ENCODE data around the gene ABCC6. TPM values are rescaled to one million over a fixed set of nuclear protein-coding genes. Genes with fewer than 3 reads are reported as not detected.
A peak's percentile ranks its signal among the peaks of the same experiment; 100 is the strongest.

ABCC6 gene
- polyA plus RNA-seq, 3 donors: 6.1 to 16.5 (median 14.7) TPM

GRCh38 chr16:16147316-16147999 lies 75.8 kb downstream of the ABCC6 start:
- H3K27me3 Mint-ChIP-seq (ENCODE audit: low read depth in 3 of 3): peaks cover 0 to 1% (median 0%) of the 10 kb centered on the region in 3 donors
- Histone ChIP-seq H3K27me3 (ENCODE audit: control insufficient read depth in 2 of 2, insufficient read depth in 2 of 2, low read length in 2 of 2) (no peaks in the 10 kb centered on the region), H3K79me2 (ENCODE audit: insufficient read depth, low read length) (no peaks in the 10 kb centered on the region), H4K20me1 (ENCODE audit: insufficient read depth, low read length) (peaks cover 24% of the 10 kb centered on the region), H3K4me1 (ENCODE audit: control insufficient read depth in 1 of 2, insufficient read depth in 2 of 2, low read length in 2 of 2) (no peaks in the 10 kb centered on the region), H3K4me3 (replicated peaks in 1 of 3; ENCODE audit: low read depth in 2 of 3, low read length in 3 of 3) (no peak overlapping the region), H3K9ac (ENCODE audit: insufficient read depth, low read length, poor library complexity, severe bottlenecking) (no peak overlapping the region), H3K36me3 (replicated peaks in 1 of 2; ENCODE audit: control insufficient read depth in 1 of 2, insufficient read depth in 2 of 2, low read length in 2 of 2) (peaks cover 8 to 31% of the 10 kb centered on the region in 2 donors), H3K9me3 (replicated peaks in 1 of 2; ENCODE audit: control insufficient read depth in 1 of 2, insufficient read depth in 1 of 2, low read length in 2 of 2) (no peaks in the 10 kb centered on the region), H2AFZ (ENCODE audit: insufficient read depth, low read depth, low read length, poor library complexity, severe bottlenecking) (no peak overlapping the region), H3K4me2 (replicated peaks; ENCODE audit: extremely low read depth, low read length, poor library complexity, severe bottlenecking) (no peak overlapping the region), H3K27ac (ENCODE audit: low read depth in 1 of 2, low read length in 2 of 2) (no peak overlapping the region)
- H3K27ac Mint-ChIP-seq: peak overlapping the region in 1 of 7 donors; percentile 66
- peaks cover 2% of the 10 kb centered on the region for H3K4me1 Mint-ChIP-seq
- 93% methylated on average over 13 of the region's 17 CpGs for WGBS (ENCODE audit: insufficient coverage)
- H3K4me3 Mint-ChIP-seq: no peak overlapping the region
- no peaks in the 10 kb centered on the region for H3K9me3 Mint-ChIP-seq
- TF ChIP-seq CTCF (IDR thresholded peaks at IDR 0.05): no peak
- intact Hi-C loops (cut with micrococcal nuclease): no loop called here
- H3K36me3 Mint-ChIP-seq: peaks cover 24 to 42% of the 10 kb centered on the region in 2 donors
- no peak for DNase-seq

GRCh38 chr16:16146380-16147315 lies 76.6 kb downstream of the ABCC6 start:
- no peak for DNase-seq
- no peaks in the 10 kb centered on the region for H3K27me3 ChIP-seq (ENCODE audit: control insufficient read depth in 2 of 2, insufficient read depth in 2 of 2, low read length in 2 of 2)
- no peaks in the 10 kb centered on the region for H3K9me3 ChIP-seq (replicated peaks in 1 of 2; ENCODE audit: control insufficient read depth in 1 of 2, insufficient read depth in 1 of 2, low read length in 2 of 2)
- no peak overlapping the region for H3K9ac ChIP-seq (ENCODE audit: insufficient read depth, low read length, poor library complexity, severe bottlenecking)
- Mint-ChIP-seq H3K9me3 (no peaks in the 10 kb centered on the region), H3K4me3 (no peak overlapping the region), H3K4me1 (peaks cover 2% of the 10 kb centered on the region), H3K36me3 (peaks cover 31 to 44% of the 10 kb centered on the region in 2 donors), H3K27ac (no peak overlapping the region), H3K27me3 (ENCODE audit: low read depth in 3 of 3) (peaks cover 0 to 1% (median under 1%) of the 10 kb centered on the region in 3 donors)
- no peak overlapping the region for H3K27ac ChIP-seq (ENCODE audit: low read depth in 1 of 2, low read length in 2 of 2)
- H3K36me3 ChIP-seq (replicated peaks in 1 of 2; ENCODE audit: control insufficient read depth in 1 of 2, insufficient read depth in 2 of 2, low read length in 2 of 2): peaks cover 12 to 38% of the 10 kb centered on the region in 2 donors
- intact Hi-C loops (cut with micrococcal nuclease): no loop called here
- TF ChIP-seq CTCF (IDR thresholded peaks at IDR 0.05): no peak
- no peak overlapping the region for H3K4me2 ChIP-seq (replicated peaks; ENCODE audit: extremely low read depth, low read length, poor library complexity, severe bottlenecking)
- H3K79me2 ChIP-seq (ENCODE audit: insufficient read depth, low read length): no peaks in the 10 kb centered on the region
- no peak overlapping the region for H2AFZ ChIP-seq (ENCODE audit: insufficient read depth, low read depth, low read length, poor library complexity, severe bottlenecking)
- WGBS (ENCODE audit: insufficient coverage): 79% methylated on average over 9 of the region's 14 CpGs
- peaks cover 24% of the 10 kb centered on the region for H4K20me1 ChIP-seq (ENCODE audit: insufficient read depth, low read length)
- no peak overlapping the region for H3K4me3 ChIP-seq (replicated peaks in 1 of 3; ENCODE audit: low read depth in 2 of 3, low read length in 3 of 3)
- H3K4me1 ChIP-seq (ENCODE audit: control insufficient read depth in 1 of 2, insufficient read depth in 2 of 2, low read length in 2 of 2): no peaks in the 10 kb centered on the region

Measured in CD14-positive monocyte (primary cell).